Measurements from ENCODE around the gene SDHA.

Gene SDHA

DNA sequence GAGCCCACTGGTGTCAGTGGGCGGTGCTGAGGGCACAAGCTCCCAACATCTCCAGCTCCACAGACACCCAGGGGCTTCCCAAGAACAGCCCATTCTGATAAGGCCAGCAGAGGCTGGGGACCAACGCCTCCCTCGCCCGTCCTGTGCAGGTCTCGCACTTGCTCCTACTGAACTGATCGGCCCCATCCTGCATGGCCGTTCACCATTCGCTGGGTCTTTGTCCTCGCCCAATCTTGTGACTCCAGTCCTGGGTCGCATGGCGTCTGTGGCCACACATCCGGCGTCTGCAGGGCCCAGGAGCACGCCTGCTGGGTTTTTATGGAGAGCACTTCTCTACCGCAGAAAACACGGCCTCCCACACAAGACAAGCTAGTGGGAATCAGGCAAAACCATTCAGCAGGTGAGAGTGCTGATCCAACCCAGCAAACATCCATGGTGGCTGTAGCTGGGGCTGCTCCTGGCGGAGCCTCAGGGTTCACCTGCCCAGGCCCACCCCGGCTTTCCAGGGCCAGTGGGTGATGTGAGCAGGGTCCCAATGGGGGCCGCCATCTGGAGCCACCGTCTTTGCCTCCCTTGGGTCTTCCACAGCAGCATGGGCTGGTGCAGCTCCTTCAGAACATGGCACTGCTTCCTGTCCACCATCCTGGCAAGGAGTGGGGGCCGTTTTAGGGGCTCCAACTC lies 19.5 kb upstream of the SDHA start:
- Mint-ChIP-seq H3K9me3 (no peaks in the 10 kb centered on the region), H3K36me3 (ENCODE audit: low read depth) (peaks cover 32% of the 10 kb centered on the region), H3K4me1 (ENCODE audit: low read depth) (no peaks in the 10 kb centered on the region), H3K27ac (no peak overlapping the region), H3K27me3 (peaks cover 2% of the 10 kb centered on the region), H3K4me3 (no peak overlapping the region)
- intact Hi-C loops (cut with micrococcal nuclease), result no loop called here

DNA sequence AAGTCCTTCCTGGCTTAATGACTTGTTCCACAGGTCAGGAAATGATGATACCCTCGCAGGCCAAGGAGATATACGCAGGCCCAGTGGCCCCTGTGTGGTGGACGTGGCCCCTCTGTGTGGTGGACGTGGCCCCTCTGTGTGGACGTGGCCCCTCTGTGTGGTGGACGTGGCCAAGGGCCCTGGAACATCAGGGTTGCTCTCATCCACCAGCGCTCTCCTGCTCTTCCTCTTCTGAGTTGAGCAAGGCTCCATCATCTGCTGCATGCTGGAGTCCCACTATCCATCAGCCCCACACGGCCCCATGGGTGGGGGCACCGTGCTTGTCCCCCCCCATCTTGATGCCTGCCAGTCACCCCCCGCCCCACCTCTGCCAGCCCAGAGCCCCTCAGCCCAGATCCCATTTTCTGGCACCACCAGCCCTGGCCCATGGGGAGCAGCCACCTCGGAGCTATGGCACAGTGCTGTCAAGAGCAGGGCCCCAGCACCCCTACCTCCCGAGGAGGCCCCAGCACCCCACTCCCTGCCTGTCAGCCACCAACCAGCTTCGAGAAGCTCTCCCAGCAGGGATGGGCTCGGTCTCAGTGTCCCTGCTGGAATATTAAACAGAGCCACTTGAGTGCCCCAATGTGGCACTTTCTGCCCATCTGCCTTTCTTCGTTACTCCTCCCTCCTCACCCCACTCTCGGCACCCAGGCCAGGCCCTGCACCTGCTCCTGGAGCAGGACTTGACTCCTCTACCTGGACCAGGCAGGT lies 18.7 kb upstream of the SDHA start:
- intact Hi-C loops (cut with micrococcal nuclease), result no loop called here
- Mint-ChIP-seq H3K4me1 (ENCODE audit: low read depth) (no peaks in the 10 kb centered on the region), H3K4me3 (no peak overlapping the region), H3K9me3 (no peaks in the 10 kb centered on the region), H3K36me3 (ENCODE audit: low read depth) (peaks cover 40% of the 10 kb centered on the region), H3K27me3 (peaks cover 2% of the 10 kb centered on the region), H3K27ac (no peak overlapping the region)

DNA sequence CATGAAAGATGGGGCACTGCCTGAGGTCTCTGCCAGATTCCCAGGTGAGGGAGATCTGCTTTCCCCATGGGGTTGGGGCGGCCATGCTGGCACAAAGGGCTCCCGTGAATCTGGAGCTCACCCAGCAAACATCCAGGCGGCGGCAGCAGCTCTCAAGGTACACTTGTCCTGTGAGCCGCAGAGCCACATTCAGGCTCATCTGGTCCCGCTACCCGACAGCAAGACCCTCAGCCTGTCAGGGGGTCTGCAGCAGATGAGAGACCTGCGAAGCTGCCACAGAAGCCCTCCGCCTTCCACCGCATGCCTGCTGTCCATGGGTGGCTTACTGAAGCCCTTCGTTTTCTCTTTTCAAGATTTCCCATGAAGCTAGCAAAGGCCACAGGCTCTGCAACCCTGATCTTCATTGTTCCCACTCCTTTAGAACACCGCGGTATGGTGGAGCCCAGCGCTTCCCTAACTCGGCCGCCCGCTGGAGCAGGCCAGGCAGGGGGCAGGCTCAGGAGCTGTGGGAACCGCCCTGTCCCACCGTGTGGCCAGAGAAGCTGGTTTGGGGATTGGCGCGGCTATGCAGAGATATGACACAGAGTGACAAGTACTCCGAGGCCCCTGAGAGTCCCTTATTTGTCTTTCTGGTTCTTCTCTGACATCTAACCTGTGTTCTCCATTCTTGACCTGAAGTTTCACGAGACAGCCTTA lies 18.0 kb upstream of the SDHA start:
- H3K36me3 Mint-ChIP-seq (ENCODE audit: low read depth), result peaks cover 47% of the 10 kb centered on the region
- H3K27me3 Mint-ChIP-seq, result peaks cover 2% of the 10 kb centered on the region
- no peaks in the 10 kb centered on the region for H3K9me3 Mint-ChIP-seq
- intact Hi-C loops (cut with micrococcal nuclease), result no loop called here
- H3K27ac Mint-ChIP-seq, result no peak overlapping the region
- H3K4me1 Mint-ChIP-seq (ENCODE audit: low read depth), result no peaks in the 10 kb centered on the region
- H3K4me3 Mint-ChIP-seq, result no peak overlapping the region

DNA sequence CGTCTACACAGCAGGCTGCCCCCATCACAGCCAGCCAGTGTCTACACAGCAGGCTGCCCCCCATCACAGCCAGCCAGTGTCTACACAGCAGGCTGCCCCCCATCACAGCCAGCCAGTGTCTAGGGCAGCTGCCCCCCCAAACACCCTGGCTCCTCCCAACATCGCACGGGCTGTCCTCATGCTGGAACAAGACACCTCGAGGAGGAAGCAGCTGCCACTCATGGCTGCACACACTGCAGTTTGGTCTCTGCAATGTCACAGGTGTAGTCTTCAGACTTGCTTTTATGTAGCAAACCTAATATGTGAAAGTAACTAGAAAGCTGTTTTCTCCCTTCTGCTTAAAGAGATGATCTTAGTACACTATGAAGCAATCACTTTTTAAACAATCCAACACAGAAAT lies 17.1 kb upstream of the SDHA start:
- Mint-ChIP-seq H3K36me3 (ENCODE audit: low read depth) (peaks cover 56% of the 10 kb centered on the region), H3K27me3 (no peaks in the 10 kb centered on the region), H3K9me3 (no peaks in the 10 kb centered on the region), H3K4me3 (no peak overlapping the region), H3K27ac (no peak overlapping the region), H3K4me1 (ENCODE audit: low read depth) (no peaks in the 10 kb centered on the region)
- intact Hi-C loops (cut with micrococcal nuclease), result no loop called here

DNA sequence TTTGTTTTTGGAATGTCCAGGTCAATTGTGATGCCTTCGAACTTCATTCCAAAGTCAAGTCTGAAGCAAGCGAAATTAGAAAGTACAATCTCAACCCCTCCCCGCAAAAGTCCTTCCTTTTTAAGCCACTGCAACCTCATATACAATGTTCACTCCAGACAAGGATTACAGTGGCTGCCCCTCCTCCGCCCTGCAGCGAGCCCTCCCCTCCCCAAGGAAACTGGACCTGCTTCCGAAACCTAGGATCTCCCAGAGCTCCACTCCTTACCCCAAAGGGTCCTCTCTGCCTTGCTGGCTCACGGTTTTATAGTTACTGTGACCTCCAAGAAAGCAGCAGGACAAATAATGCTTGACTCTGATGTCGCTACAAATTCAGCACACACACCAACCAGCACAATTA lies 16.4 kb upstream of the SDHA start:
- Mint-ChIP-seq H3K27me3 (no peaks in the 10 kb centered on the region), H3K9me3 (no peaks in the 10 kb centered on the region), H3K36me3 (ENCODE audit: low read depth) (peaks cover 63% of the 10 kb centered on the region), H3K4me1 (ENCODE audit: low read depth) (no peaks in the 10 kb centered on the region), H3K4me3 (no peak overlapping the region), H3K27ac (no peak overlapping the region)
- intact Hi-C loops (cut with micrococcal nuclease), result no loop called here

DNA sequence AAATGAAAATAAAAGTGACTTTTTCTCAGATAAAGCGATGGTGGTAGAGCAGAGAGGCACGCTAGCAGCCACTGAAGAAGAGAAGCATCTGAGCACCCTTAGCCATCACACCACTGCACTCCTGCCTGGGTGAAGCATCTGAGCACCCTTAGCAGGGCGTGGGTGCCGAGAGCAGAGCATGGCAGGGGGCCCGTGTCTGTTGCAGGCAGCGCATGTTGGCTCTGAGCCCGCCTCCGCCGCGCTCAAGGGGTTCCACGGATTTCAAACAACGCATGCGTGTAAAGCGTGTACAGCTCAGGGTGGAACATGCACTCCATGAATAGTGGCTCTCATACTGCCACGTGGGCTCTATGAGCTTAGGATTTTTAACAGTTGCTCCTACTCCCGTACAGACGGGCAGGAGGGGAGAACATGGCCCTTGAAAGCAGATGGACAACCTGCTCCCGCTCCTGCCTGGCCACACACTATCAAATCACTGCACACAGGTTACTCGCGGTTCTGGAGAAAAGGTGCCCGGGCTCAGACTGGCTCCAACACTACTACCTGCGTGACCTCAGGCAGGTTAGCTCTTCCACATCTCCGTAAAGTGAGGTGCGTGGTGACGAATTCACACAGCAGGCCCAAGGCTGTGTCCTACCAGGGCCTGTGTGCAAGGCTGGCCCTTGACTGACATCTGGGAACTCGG lies 14.7 kb upstream of the SDHA start:
- Mint-ChIP-seq H3K27ac (no peak overlapping the region), H3K4me3 (no peak overlapping the region), H3K4me1 (ENCODE audit: low read depth) (no peaks in the 10 kb centered on the region), H3K36me3 (ENCODE audit: low read depth) (peaks cover 80% of the 10 kb centered on the region), H3K9me3 (no peaks in the 10 kb centered on the region), H3K27me3 (no peaks in the 10 kb centered on the region)
- intact Hi-C loops (cut with micrococcal nuclease), result no loop called here

DNA sequence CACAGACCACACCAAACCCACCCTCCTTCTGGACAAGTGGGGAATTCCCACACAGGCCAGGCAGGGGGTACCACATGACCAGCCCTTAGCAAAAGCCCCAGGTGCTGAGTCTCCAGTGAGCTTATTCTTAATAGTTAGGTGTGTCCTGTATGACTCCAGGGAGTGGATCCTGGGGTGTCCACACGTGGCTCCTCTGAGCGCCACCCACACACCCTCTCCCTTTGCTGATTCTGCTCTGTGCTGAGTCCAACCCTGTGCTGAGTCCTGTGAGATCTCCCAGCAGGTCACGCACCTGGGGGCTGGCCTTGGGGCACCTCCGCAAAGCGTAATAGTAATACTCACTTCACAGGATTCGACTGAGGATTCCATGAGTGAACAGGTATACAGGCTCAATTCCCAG lies 14.1 kb upstream of the SDHA start:
- Mint-ChIP-seq H3K4me1 (ENCODE audit: low read depth) (peaks cover 6% of the 10 kb centered on the region), H3K9me3 (no peaks in the 10 kb centered on the region), H3K36me3 (ENCODE audit: low read depth) (peaks cover 77% of the 10 kb centered on the region), H3K27me3 (no peaks in the 10 kb centered on the region), H3K27ac (no peak overlapping the region), H3K4me3 (no peak overlapping the region)
- intact Hi-C loops (cut with micrococcal nuclease), result no loop called here

DNA sequence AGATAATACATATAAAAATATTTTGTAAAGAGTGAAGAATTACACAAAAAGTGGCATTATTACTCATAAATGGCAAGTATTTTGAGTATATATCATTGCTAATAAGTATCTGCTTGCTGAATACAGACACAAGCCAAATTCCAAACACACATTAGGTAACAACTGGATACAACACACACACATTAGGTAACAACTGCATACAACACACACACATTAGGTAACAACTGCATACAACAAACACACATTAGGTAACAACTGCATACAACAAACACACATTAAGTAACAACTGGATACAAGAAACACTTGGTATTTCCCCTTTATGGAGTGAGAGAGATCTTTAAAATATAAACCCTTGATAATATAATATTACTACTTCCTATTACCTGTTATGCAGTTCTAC lies 13.7 kb upstream of the SDHA start:
- intact Hi-C loops (cut with micrococcal nuclease), result no loop called here
- H3K36me3 Mint-ChIP-seq (ENCODE audit: low read depth), result peaks cover 72% of the 10 kb centered on the region

DNA sequence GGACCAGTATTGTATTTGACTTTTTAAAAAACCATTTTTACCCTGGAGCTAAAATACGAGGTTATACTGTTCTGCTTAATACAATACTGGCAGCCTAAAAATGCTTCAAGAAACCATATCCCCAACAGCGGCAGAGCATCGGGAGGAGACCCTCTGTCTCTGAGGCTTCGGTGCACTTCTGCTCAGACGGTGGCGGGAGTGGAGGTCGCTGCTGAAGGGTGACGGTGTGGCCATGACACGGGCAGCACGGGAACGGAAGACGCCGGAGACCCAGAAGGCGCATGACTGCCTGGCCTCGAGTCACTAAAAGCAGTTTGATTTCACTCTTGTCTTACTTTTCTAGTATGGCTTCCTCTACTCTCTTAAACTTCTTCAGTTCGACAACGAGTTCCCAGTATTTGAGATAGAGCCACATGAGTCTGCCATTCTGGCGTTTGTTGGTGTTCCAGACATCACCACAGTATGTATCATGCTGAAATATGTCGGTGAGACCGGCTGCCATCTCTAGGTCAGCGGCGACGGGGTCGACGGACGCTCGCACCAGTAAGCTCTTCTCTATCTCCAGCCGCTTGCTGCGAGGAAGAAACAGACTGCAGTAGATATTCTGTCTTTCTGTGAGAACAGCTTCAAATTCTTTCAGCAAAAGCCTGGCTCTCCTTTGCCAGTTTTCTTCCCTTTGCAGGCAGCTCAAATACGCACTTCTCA lies 13.0 kb upstream of the SDHA start:
- Mint-ChIP-seq H3K4me1 (ENCODE audit: low read depth) (peaks cover 14% of the 10 kb centered on the region), H3K4me3 (no peak overlapping the region), H3K9me3 (no peaks in the 10 kb centered on the region), H3K27ac (no peak overlapping the region), H3K36me3 (ENCODE audit: low read depth) (peaks cover 69% of the 10 kb centered on the region), H3K27me3 (no peaks in the 10 kb centered on the region)
- intact Hi-C loops (cut with micrococcal nuclease), result no loop called here

More for the DNA sequence above, 13.7 kb upstream of the SDHA start:
- Mint-ChIP-seq H3K9me3 (no peaks in the 10 kb centered on the region), H3K4me1 (ENCODE audit: low read depth) (peaks cover 8% of the 10 kb centered on the region), H3K27me3 (no peaks in the 10 kb centered on the region), H3K4me3 (no peak overlapping the region), H3K27ac (no peak overlapping the region)

DNA sequence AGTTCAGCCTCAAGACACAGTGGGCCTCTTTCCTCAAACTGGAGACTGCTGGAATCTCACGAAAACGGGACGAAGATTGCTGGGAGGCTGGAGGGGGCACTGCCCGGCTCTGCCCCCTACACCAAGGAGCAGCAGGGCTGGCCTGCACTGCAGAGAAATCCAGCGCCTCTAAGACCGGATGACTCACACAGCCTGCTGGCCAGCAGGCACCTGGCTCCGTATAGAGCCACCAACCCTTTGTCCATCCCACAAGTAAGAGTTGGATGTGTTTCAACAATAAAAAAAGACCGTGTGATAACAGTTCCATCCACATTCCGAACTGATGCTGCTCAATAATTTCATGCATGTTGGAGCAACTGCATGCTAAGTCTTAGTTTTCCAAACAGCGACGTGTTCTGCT lies 11.7 kb upstream of the SDHA start:
- Mint-ChIP-seq H3K27me3 (no peaks in the 10 kb centered on the region), H3K36me3 (ENCODE audit: low read depth) (peaks cover 69% of the 10 kb centered on the region), H3K27ac (no peak overlapping the region), H3K4me3 (no peak overlapping the region), H3K4me1 (ENCODE audit: low read depth) (peaks cover 19% of the 10 kb centered on the region), H3K9me3 (no peaks in the 10 kb centered on the region)
- intact Hi-C loops (cut with micrococcal nuclease), result no loop called here

DNA sequence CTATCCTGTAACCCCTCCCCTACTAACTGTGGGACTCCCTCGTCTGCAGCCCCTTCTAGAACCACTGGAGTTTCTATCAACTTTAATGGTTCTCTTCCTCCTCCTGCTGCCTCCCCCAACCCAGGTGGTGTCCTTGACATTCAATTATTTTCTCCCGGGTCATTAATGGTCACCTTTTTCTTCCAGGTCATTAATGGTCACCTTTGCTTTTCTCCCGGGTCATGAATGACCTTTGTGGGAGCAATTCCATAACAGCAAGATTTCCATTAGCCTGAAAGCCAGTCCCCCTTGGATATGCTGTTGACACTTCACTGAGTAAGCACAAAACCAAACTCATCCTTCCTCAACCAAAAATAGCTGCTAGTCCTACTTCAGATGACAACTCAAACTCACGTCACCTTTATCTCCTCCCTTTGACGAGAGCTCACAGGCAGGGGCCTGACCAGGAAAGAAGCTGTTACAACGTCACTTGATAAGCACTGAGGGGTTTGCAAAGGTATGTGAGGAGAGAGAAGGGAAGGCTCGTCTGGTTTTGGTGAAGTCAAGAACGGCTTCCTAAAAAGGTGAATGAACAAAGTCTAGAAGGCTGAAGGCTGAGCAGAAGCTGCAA lies 11.1 kb upstream of the SDHA start:
- H3K27me3 Mint-ChIP-seq, result no peaks in the 10 kb centered on the region
- no peak overlapping the region for H3K4me3 Mint-ChIP-seq
- no peaks in the 10 kb centered on the region for H3K9me3 Mint-ChIP-seq
- peaks cover 19% of the 10 kb centered on the region for H3K4me1 Mint-ChIP-seq (ENCODE audit: low read depth)
- intact Hi-C loops (cut with micrococcal nuclease), result no loop called here
- H3K27ac Mint-ChIP-seq, result no peak overlapping the region
- peaks cover 66% of the 10 kb centered on the region for H3K36me3 Mint-ChIP-seq (ENCODE audit: low read depth)

DNA sequence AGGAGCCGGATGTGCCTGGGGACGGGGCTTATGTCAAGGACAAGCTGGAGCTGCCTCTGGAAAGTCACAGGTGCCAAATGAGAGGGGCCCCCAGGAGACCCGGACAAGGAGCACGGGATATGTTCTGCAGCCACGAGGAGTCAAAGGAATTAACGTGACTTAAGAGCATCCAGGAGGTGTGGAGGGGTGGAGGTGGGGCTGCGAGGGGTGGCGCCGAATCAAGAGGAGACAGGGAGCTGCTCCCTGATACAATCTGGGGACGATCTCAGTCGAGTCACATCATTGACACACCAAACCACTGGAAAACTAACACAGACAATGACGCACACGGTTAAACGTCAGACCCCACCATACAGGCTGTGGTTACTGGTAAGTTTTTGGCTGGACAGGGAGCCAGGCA lies 10.5 kb upstream of the SDHA start:
- H3K4me3 Mint-ChIP-seq, result no peak overlapping the region
- no peaks in the 10 kb centered on the region for H3K9me3 Mint-ChIP-seq
- H3K36me3 Mint-ChIP-seq (ENCODE audit: low read depth), result peaks cover 60% of the 10 kb centered on the region
- H3K27me3 Mint-ChIP-seq, result no peaks in the 10 kb centered on the region
- intact Hi-C loops (cut with micrococcal nuclease), result no loop called here
- H3K27ac Mint-ChIP-seq, result no peak overlapping the region
- peaks cover 19% of the 10 kb centered on the region for H3K4me1 Mint-ChIP-seq (ENCODE audit: low read depth)

DNA sequence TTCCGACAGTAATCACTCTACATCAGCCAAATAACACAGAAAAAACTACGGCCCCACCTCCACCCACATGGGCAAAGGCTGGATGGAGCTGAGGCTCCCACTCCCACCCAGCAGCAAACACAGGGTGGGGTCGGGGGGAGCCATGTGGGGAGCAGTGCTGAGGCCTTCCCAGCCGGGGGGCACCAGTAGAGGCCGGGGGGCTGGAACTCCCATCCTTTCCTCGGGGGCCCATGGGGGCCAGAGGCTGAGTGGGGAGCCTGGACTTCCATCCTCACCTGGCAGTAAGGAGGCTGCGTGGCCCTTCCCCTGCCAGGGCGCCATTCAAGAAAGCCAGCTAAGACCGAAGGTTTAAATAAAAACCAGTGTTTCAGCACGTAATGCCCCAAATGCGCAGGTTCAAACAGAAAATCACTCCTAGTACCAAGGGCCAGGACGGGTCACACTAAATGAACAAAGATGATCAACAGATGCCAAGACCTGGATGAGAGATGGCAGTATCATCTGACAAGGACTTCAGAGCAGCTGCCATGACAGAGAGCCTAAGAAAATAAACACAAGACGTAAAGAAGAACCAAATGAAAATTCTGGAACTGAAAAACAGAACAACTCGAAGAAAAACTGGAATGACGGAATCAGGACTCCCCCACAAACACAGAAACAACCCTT lies 9.5 kb upstream of the SDHA start:
- peaks cover 19% of the 10 kb centered on the region for H3K4me1 Mint-ChIP-seq (ENCODE audit: low read depth)
- no peaks in the 10 kb centered on the region for H3K9me3 Mint-ChIP-seq
- no peaks in the 10 kb centered on the region for H3K27me3 Mint-ChIP-seq
- H3K27ac Mint-ChIP-seq, result no peak overlapping the region
- no peak overlapping the region for H3K4me3 Mint-ChIP-seq
- peaks cover 58% of the 10 kb centered on the region for H3K36me3 Mint-ChIP-seq (ENCODE audit: low read depth)
- intact Hi-C loops (cut with micrococcal nuclease), result no loop called here

All from dendritic cell treated with granulocyte-macrophage colony-stimulating factor and Interleukin-4, amounts not matched to agents 40 ng/mL and 50 ng/mL, for 4 days (primary cell).